Parathyroid adenoma (tissue), 2 donors: ENCODE data around the gene TRPC6.

ENCODE experiments used
- H2AFZ ChIP-seq: fragments of 300-600 bp; sonication (generic); one replicate; pipeline ENCODE4 v1.7.0; 2017; ENCODE audit warnings: antibody characterized with exemption, mild to moderate bottlenecking
- H3K27ac ChIP-seq: fragments of 300-600 bp; sonication (generic); one replicate; pipeline ENCODE4 v1.7.0; 2017
- H3K27me3 ChIP-seq: fragments of 300-600 bp; sonication (generic); one replicate; pipeline ENCODE4 v1.7.0; 2017; ENCODE audit warnings: low read length; ENCODE audit not compliant: control insufficient read depth, insufficient read depth
- H3K36me3 ChIP-seq: fragments of 300-600 bp; sonication (generic); one replicate; pipeline ENCODE4 v1.7.0; 2017; ENCODE audit warnings: low read length; ENCODE audit not compliant: control insufficient read depth, insufficient read depth
- H3K4me1 ChIP-seq: fragments of 300-600 bp; sonication (generic); one replicate; pipeline ENCODE4 v1.7.0; 2017; ENCODE audit warnings: control low read depth
- H3K4me2 ChIP-seq: fragments of 300-600 bp; sonication (generic); one replicate; pipeline ENCODE4 v1.7.0; 2017; ENCODE audit warnings: low read length
- H3K4me3 ChIP-seq: fragments of 300-600 bp; sonication (generic); one replicate; pipeline ENCODE4 v1.7.0; 2017; ENCODE audit warnings: low read depth, low read length
- H3K79me2 ChIP-seq: fragments of 300-600 bp; sonication (generic); one replicate; pipeline ENCODE4 v1.7.0; 2017; ENCODE audit warnings: control low read depth
- H3K9ac ChIP-seq: fragments of 300-600 bp; sonication (generic); one replicate; pipeline ENCODE4 v1.7.0; 2017; ENCODE audit warnings: mild to moderate bottlenecking
- H3K9me3 ChIP-seq: fragments of 300-600 bp; sonication (generic); one replicate; pipeline ENCODE4 v1.7.0; 2017; ENCODE audit warnings: low read length; ENCODE audit not compliant: control insufficient read depth
- TF ChIP-seq, protein P1 (sequence below): fragments of 300-600 bp; sonication (generic); IDR thresholded peaks from one replicate; pipeline ENCODE4 v1.7.0; 2017; ENCODE audit warnings: antibody characterized with exemption, mild to moderate bottlenecking
- donor health status: primary hyperparathyroidism.

TRPC6 gene

DNA sequence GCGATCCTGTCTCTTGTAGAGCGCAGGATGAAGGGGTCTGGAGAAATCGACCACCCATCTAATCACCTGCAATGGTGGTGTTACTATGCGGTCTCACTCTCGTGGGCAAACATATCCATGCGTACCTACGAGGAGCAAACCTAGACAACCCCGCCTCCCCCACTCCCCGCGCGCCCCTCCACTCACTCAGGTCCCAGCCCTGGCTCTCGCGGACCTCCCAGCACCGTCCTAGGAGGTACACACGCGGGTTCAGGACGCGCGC lies 887 bp downstream of the TRPC6 start:
- H3K4me2 ChIP-seq = peak overlapping the region; percentile 26
- no peaks in the 10 kb centered on the region for H3K36me3 ChIP-seq
- TF ChIP-seq, protein P1, sequence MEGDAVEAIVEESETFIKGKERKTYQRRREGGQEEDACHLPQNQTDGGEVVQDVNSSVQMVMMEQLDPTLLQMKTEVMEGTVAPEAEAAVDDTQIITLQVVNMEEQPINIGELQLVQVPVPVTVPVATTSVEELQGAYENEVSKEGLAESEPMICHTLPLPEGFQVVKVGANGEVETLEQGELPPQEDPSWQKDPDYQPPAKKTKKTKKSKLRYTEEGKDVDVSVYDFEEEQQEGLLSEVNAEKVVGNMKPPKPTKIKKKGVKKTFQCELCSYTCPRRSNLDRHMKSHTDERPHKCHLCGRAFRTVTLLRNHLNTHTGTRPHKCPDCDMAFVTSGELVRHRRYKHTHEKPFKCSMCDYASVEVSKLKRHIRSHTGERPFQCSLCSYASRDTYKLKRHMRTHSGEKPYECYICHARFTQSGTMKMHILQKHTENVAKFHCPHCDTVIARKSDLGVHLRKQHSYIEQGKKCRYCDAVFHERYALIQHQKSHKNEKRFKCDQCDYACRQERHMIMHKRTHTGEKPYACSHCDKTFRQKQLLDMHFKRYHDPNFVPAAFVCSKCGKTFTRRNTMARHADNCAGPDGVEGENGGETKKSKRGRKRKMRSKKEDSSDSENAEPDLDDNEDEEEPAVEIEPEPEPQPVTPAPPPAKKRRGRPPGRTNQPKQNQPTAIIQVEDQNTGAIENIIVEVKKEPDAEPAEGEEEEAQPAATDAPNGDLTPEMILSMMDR = no peak
- H3K27ac ChIP-seq = peak overlapping the region; percentile 11
- no peaks in the 10 kb centered on the region for H3K4me1 ChIP-seq
- peak overlapping the region; percentile 39 for H3K4me3 ChIP-seq
- no peak overlapping the region for H3K9ac ChIP-seq
- no peaks in the 10 kb centered on the region for H3K27me3 ChIP-seq
- no peaks in the 10 kb centered on the region for H3K79me2 ChIP-seq
- H2AFZ ChIP-seq = no peak overlapping the region
- H3K9me3 ChIP-seq = no peaks in the 10 kb centered on the region

DNA sequence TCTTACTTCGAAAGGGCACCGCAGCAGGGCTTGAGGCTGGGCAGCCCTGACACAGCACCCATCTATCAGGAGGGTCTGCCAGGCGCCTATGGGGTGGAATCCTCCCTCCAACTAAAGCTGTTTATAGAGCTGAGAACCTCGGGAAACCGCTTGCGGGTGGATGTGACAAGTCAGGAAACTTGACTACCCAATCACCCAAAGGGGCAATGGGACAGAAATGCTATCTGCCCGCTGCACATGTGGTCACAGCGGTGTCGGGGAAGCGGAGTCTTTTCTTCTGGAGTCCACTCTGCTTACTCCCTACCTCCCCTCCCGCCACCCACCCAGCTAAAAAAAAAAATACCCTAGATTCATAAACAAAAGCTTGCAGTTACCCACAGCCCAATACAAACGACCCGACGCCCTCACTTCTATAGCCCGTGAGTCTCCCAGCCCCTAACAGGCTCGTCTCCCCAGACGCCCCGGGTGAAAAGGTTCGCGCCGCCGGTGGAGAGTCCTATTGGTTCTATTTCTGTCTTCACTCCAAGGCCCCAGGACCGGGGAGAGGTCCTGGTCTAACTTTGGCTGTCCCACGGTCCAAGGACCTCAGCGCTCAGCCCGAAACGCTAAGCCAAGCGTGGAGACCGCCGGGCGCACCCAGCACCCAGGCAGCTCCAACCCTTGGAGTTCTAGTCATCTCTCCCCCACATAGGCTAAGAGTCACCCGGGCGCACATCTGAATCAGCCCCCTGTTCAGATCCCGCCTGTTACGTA lies 1.4 kb downstream of the TRPC6 start:
- Histone ChIP-seq H3K4me2 (peak overlapping the region; percentile 26), H3K9ac (no peak overlapping the region), H3K9me3 (no peaks in the 10 kb centered on the region), H3K79me2 (no peaks in the 10 kb centered on the region), H3K4me1 (no peaks in the 10 kb centered on the region), H3K27me3 (no peaks in the 10 kb centered on the region), H3K27ac (no peak overlapping the region), H3K4me3 (peak overlapping the region; percentile 39), H2AFZ (no peak overlapping the region), H3K36me3 (no peaks in the 10 kb centered on the region)
- TF ChIP-seq, protein P1 = no peak

DNA sequence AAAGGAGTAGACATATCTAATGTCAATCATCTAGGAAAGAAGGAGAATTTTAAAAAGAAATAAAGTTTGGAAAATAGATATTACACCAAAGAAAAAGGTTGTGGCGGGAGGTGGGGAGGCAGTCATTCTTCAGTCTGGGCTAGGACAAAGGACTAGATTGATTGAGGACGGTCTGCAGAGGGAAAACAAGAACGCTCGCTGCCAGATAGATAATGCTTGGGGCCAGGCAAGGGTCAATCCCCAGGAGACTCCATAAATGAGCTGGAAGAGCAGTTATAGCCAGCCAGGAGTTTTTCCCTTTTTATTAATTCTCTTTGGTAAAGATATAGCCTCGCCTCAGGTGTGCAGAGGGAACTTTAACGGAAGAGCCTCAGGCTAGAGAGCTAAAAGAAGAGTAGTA lies 6.3 kb downstream of the TRPC6 start:
- no peak overlapping the region for H3K27ac ChIP-seq
- TF ChIP-seq, protein P1 = no peak
- no peak overlapping the region for H3K4me2 ChIP-seq

DNA sequence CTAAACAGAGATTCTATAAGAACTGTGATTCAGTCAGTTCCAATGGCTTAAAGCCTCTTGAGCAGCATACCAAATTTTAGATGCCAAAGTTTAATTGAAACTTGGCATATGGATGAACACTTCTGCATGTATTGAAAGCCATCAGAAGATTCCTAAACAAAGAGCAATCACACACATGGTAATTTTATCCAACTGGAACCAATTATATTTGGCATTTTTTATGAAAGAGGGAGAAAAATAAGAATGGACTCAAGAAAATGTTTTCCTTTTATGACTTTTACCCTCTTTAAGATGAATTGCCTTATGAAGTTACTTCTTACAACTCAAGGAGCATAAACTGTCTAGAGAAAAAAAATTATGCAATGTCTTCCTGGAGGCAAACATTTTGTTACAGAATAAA lies 7.4 kb downstream of the TRPC6 start:
- H3K4me1 ChIP-seq = no peaks in the 10 kb centered on the region
- H3K36me3 ChIP-seq = no peaks in the 10 kb centered on the region
- TF ChIP-seq, protein P1 = no peak
- no peaks in the 10 kb centered on the region for H3K79me2 ChIP-seq
- no peak overlapping the region for H3K4me2 ChIP-seq
- no peak overlapping the region for H3K27ac ChIP-seq
- H2AFZ ChIP-seq = no peak overlapping the region
- H3K4me3 ChIP-seq = no peak overlapping the region
- H3K9me3 ChIP-seq = no peaks in the 10 kb centered on the region
- H3K9ac ChIP-seq = no peak overlapping the region
- H3K27me3 ChIP-seq = no peaks in the 10 kb centered on the region

More for the DNA sequence above, 6.3 kb downstream of the TRPC6 start:
- Histone ChIP-seq H2AFZ (no peak overlapping the region), H3K4me1 (no peaks in the 10 kb centered on the region), H3K9ac (no peak overlapping the region), H3K79me2 (no peaks in the 10 kb centered on the region), H3K4me3 (no peak overlapping the region), H3K27me3 (no peaks in the 10 kb centered on the region), H3K9me3 (no peaks in the 10 kb centered on the region), H3K36me3 (no peaks in the 10 kb centered on the region)

DNA sequence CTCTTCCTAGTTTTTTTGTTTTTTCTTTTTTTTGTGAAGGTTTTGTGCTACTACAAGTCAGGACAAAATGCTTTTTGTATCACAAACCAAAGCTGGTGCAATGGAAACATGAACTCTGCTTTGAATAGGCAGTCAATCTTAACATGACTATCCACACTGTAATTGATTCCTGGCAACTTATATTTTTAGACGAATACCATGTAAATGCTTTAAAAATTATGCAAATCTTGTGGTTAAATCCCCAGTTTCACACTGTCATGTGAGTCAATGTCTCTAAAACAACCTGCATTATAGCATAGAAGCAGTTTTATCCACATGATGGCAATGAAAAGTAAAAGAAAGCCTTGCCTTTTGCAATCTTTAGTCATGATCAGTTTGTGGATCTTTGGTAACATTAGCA lies 8.9 kb downstream of the TRPC6 start:
- TF ChIP-seq, protein P1 = no peak

More for the DNA sequence above, 8.9 kb downstream of the TRPC6 start:
- Histone ChIP-seq H3K9me3 (no peaks in the 10 kb centered on the region), H3K4me3 (no peak overlapping the region), H3K36me3 (no peaks in the 10 kb centered on the region), H3K9ac (no peak overlapping the region), H3K27me3 (no peaks in the 10 kb centered on the region), H3K4me1 (no peaks in the 10 kb centered on the region), H3K79me2 (no peaks in the 10 kb centered on the region), H3K4me2 (no peak overlapping the region), H3K27ac (no peak overlapping the region), H2AFZ (no peak overlapping the region)
